Neural cell (in vitro differentiated cells): ENCODE data around the gene BMPR1B. TPM values are rescaled to one million over a fixed set of nuclear protein-coding genes. Genes with fewer than 3 reads are reported as not detected.

ENCODE experiments used
- H2AFZ ChIP-seq: fragments of 200-600, 300-800 bp; sonication (generic), shearing (Covaris generic); 2 replicates; pipeline ENCODE4 v1.6.0; 2014; ENCODE audit warnings: low read depth, mild to moderate bottlenecking, antibody characterized with exemption, low read length, moderate library complexity
- H3F3A ChIP-seq: fragments of 200-600 bp; shearing (Covaris generic); 2 replicates; pipeline ENCODE4 v1.6.1; 2016; ENCODE audit warnings: mild to moderate bottlenecking, moderate library complexity, mixed read lengths, antibody characterized with exemption, low read length; ENCODE audit not compliant: insufficient read depth, poor library complexity, severe bottlenecking
- H3K27ac ChIP-seq: fragments of 200-600, 300-800 bp; sonication (generic), shearing (Covaris generic); 2 replicates; pipeline ENCODE4 v1.5.1; 2014; ENCODE audit warnings: mild to moderate bottlenecking, low read length, moderate library complexity
- H3K27me3 ChIP-seq: fragments of 300-800, 200-600 bp; sonication (generic), shearing (Covaris generic); 2 replicates; pipeline ENCODE4 v1.6.0; 2014; ENCODE audit warnings: mild to moderate bottlenecking, low read depth, low read length, moderate library complexity; ENCODE audit not compliant: insufficient read depth
- H3K36me3 ChIP-seq: fragments of 300-800, 200-600 bp; sonication (generic), shearing (Covaris generic); 2 replicates; pipeline ENCODE4 v1.5.1; 2014; ENCODE audit warnings: mild to moderate bottlenecking, antibody characterized with exemption, low read length, moderate library complexity; ENCODE audit not compliant: insufficient read depth
- H3K4me2 ChIP-seq: fragments of 300-800, 200-600 bp; sonication (generic), shearing (Covaris generic); 2 replicates; pipeline ENCODE4 v1.6.0; 2014; ENCODE audit warnings: mild to moderate bottlenecking, low read length
- H3K4me3 ChIP-seq: fragments of 300-800, 200-600 bp; sonication (generic), shearing (Covaris generic); 2 replicates; pipeline ENCODE4 v1.5.1; 2014; ENCODE audit warnings: mild to moderate bottlenecking, low read length, moderate library complexity
- H3K79me2 ChIP-seq: fragments of 200-600 bp; shearing (Covaris generic); replicated peaks from 2 replicates; pipeline ENCODE4 v1.6.0; 2014; ENCODE audit warnings: mild to moderate bottlenecking, low read length, moderate library complexity; ENCODE audit not compliant: insufficient read depth
- H3K9ac ChIP-seq: fragments of 300-800, 200-600 bp; sonication (generic), shearing (Covaris generic); 2 replicates; pipeline ENCODE4 v1.6.1; 2016; ENCODE audit warnings: mild to moderate bottlenecking, low read length, mixed read lengths
- H3K9me2 ChIP-seq: fragments of 200-600 bp; shearing (Covaris generic); 2 replicates; pipeline ENCODE4 v1.6.1; 2016; ENCODE audit warnings: mild to moderate bottlenecking, low read length, mixed read lengths; ENCODE audit not compliant: insufficient read depth
- H3K9me3 ChIP-seq: fragments of 200-600, 300-800 bp; sonication (generic), shearing (Covaris generic); 2 replicates; pipeline ENCODE4 v1.6.1; 2016; ENCODE audit warnings: mild to moderate bottlenecking, mixed run types, low read length, moderate library complexity, mixed read lengths
- H4K20me1 ChIP-seq: fragments of 200-600 bp; shearing (Covaris generic); 2 replicates; pipeline ENCODE4 v1.6.1; 2016; ENCODE audit warnings: mild to moderate bottlenecking, mixed run types; ENCODE audit not compliant: insufficient read depth
- EP300 ChIP-seq: fragments of 450-650 bp; conservative IDR thresholded peaks from 2 replicates; pipeline ENCODE4 v1.6.1; 2014; ENCODE audit warnings: antibody characterized with exemption, mild to moderate bottlenecking, moderate library complexity; ENCODE audit not compliant: poor library complexity, severe bottlenecking
- EZH2 ChIP-seq: fragments of 200-600, 300-800 bp; shearing (Covaris generic), sonication (generic); IDR thresholded peaks from 2 replicates; pipeline ENCODE4 v1.6.1; 2014; ENCODE audit warnings: antibody characterized with exemption, low read length, borderline replicate concordance, mild to moderate bottlenecking; ENCODE audit not compliant: insufficient read depth, poor library complexity, severe bottlenecking
- MXI1 ChIP-seq: fragments of 450-650 bp; conservative IDR thresholded peaks from 2 replicates; pipeline ENCODE4 v1.6.1; 2014; ENCODE audit warnings: antibody characterized with exemption, mild to moderate bottlenecking; ENCODE audit not compliant: poor library complexity, severe bottlenecking
- POLR2AphosphoS5 ChIP-seq: IDR thresholded peaks from 2 replicates; pipeline ENCODE4 v1.6.1; 2012
- RAD21 ChIP-seq: fragments of 450-650 bp; conservative IDR thresholded peaks from 2 replicates; pipeline ENCODE4 v1.6.1; 2014; ENCODE audit warnings: antibody characterized with exemption, mild to moderate bottlenecking, moderate library complexity
- SMC3 ChIP-seq: fragments of 450-650 bp; conservative IDR thresholded peaks from 2 replicates; pipeline ENCODE4 v1.6.1; 2014; ENCODE audit warnings: antibody characterized with exemption, mild to moderate bottlenecking, moderate library complexity; ENCODE audit not compliant: poor library complexity
- TAF1 ChIP-seq: IDR thresholded peaks from 2 replicates; pipeline ENCODE4 v1.6.1; 2012; ENCODE audit warnings: low read depth
- polyA plus RNA-seq: library from polyadenylated mRNA; depleted of rRNA; stranded (reverse); fragments of >200 nt; gene quantifications from 2 replicates; pipeline ENCODE4 v1.2.3, GENCODE V29; 2014
- TF ChIP-seq, protein P1 (sequence below): fragments of 450-650 bp; IDR thresholded peaks from 2 replicates; pipeline ENCODE4 v1.5.1; 2014; ENCODE audit warnings: antibody characterized with exemption, mild to moderate bottlenecking, moderate library complexity; ENCODE audit not compliant: poor library complexity, severe bottlenecking
- TF ChIP-seq, protein P2 (sequence below): IDR thresholded peaks from 2 replicates; pipeline ENCODE4 v1.6.1; 2012; ENCODE audit warnings: borderline replicate concordance

The BMPR1B gene
- polyA plus RNA-seq, 1 donor from 2014 or later: 1.6 TPM

DNA sequence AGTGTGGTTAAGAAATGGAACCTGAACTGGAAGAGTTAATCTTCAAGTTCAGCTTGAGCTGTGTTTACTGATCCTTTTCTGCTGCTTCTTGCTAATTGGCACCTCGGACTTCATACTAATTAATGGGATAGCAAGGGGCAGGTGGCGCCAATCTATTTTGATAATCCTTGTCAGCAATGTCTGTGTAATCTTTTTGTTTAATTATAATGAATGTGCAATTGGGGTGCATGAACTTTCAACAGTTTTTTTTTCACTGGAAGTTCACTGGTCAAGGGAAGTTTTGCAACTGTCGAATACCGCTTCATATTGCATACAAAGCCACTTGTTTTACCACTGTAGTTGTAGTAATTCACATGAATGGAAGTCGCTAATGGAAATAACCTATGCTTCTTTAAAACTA is 261.0 kb downstream of the BMPR1B start:
- Histone ChIP-seq H3K9ac (no peak overlapping the region), H4K20me1 (no peaks in the 10 kb centered on the region), H3K79me2 (no peaks in the 10 kb centered on the region), H3K36me3 (no peaks in the 10 kb centered on the region), H3K4me2 (no peak overlapping the region), H3K27ac (no peak overlapping the region), H3K27me3 (no peaks in the 10 kb centered on the region), H3K4me3 (no peak overlapping the region), H3K9me3 (no peaks in the 10 kb centered on the region), H3F3A (no peaks in the 10 kb centered on the region), H2AFZ (no peak overlapping the region), H3K9me2 (no peaks in the 10 kb centered on the region)
- TF ChIP-seq, protein P1, sequence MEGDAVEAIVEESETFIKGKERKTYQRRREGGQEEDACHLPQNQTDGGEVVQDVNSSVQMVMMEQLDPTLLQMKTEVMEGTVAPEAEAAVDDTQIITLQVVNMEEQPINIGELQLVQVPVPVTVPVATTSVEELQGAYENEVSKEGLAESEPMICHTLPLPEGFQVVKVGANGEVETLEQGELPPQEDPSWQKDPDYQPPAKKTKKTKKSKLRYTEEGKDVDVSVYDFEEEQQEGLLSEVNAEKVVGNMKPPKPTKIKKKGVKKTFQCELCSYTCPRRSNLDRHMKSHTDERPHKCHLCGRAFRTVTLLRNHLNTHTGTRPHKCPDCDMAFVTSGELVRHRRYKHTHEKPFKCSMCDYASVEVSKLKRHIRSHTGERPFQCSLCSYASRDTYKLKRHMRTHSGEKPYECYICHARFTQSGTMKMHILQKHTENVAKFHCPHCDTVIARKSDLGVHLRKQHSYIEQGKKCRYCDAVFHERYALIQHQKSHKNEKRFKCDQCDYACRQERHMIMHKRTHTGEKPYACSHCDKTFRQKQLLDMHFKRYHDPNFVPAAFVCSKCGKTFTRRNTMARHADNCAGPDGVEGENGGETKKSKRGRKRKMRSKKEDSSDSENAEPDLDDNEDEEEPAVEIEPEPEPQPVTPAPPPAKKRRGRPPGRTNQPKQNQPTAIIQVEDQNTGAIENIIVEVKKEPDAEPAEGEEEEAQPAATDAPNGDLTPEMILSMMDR: no peak

DNA sequence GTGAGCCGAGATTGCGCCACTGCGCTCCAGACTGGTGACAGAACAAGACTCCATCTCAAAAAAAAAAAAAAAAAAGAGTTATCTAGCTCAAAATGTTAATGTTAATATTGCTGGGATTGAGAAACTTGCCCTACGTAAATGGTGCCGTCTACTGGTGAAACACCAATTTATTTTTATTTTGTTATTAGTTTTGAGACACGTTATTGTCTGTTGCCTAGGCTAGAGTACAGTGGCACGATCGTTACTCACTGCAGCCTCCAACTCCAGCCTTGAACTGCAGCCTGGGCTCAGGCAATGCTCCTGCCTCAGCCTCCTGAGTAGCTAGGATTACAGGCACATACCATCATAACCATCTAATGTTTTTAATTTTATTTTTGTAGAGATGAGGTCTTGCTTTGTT is 262.8 kb downstream of the BMPR1B start:
- Histone ChIP-seq H3F3A (no peaks in the 10 kb centered on the region), H3K9me3 (no peaks in the 10 kb centered on the region), H3K27ac (no peak overlapping the region), H3K9me2 (no peaks in the 10 kb centered on the region), H4K20me1 (no peaks in the 10 kb centered on the region), H3K4me3 (no peak overlapping the region), H3K79me2 (no peaks in the 10 kb centered on the region), H3K36me3 (no peaks in the 10 kb centered on the region), H2AFZ (no peak overlapping the region), H3K9ac (no peak overlapping the region), H3K4me2 (no peak overlapping the region), H3K27me3 (no peaks in the 10 kb centered on the region)
- TF ChIP-seq, protein P1: no peak
- no peak for TF ChIP-seq MXI1
- TF ChIP-seq, protein P2, sequence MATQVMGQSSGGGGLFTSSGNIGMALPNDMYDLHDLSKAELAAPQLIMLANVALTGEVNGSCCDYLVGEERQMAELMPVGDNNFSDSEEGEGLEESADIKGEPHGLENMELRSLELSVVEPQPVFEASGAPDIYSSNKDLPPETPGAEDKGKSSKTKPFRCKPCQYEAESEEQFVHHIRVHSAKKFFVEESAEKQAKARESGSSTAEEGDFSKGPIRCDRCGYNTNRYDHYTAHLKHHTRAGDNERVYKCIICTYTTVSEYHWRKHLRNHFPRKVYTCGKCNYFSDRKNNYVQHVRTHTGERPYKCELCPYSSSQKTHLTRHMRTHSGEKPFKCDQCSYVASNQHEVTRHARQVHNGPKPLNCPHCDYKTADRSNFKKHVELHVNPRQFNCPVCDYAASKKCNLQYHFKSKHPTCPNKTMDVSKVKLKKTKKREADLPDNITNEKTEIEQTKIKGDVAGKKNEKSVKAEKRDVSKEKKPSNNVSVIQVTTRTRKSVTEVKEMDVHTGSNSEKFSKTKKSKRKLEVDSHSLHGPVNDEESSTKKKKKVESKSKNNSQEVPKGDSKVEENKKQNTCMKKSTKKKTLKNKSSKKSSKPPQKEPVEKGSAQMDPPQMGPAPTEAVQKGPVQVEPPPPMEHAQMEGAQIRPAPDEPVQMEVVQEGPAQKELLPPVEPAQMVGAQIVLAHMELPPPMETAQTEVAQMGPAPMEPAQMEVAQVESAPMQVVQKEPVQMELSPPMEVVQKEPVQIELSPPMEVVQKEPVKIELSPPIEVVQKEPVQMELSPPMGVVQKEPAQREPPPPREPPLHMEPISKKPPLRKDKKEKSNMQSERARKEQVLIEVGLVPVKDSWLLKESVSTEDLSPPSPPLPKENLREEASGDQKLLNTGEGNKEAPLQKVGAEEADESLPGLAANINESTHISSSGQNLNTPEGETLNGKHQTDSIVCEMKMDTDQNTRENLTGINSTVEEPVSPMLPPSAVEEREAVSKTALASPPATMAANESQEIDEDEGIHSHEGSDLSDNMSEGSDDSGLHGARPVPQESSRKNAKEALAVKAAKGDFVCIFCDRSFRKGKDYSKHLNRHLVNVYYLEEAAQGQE: no peak
- TF ChIP-seq POLR2AphosphoS5: no peak
- TF ChIP-seq RAD21: no peak
- no peak for TF ChIP-seq EP300
- TF ChIP-seq EZH2: no peak
- TF ChIP-seq SMC3: no peak
- no peak for TF ChIP-seq TAF1
